ENCODE measurements around the gene MDP1.

DNA sequence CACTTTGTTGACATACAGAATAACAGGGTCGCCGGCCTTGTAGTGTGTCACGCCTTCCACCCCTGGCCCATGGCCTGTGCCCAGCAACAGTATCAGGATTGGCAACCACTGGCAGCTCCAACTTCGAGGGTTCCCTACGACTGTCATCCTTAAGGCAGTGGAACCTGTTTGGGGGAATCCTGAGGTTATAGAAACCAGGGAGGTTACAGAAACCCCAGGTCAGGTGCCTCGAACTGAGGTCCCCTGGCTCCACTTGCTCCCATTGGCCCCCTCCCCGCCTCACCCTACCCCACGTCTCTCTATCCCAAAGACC, 21.0 kb downstream of the MDP1 start:
- TF ChIP-seq, protein P1, sequence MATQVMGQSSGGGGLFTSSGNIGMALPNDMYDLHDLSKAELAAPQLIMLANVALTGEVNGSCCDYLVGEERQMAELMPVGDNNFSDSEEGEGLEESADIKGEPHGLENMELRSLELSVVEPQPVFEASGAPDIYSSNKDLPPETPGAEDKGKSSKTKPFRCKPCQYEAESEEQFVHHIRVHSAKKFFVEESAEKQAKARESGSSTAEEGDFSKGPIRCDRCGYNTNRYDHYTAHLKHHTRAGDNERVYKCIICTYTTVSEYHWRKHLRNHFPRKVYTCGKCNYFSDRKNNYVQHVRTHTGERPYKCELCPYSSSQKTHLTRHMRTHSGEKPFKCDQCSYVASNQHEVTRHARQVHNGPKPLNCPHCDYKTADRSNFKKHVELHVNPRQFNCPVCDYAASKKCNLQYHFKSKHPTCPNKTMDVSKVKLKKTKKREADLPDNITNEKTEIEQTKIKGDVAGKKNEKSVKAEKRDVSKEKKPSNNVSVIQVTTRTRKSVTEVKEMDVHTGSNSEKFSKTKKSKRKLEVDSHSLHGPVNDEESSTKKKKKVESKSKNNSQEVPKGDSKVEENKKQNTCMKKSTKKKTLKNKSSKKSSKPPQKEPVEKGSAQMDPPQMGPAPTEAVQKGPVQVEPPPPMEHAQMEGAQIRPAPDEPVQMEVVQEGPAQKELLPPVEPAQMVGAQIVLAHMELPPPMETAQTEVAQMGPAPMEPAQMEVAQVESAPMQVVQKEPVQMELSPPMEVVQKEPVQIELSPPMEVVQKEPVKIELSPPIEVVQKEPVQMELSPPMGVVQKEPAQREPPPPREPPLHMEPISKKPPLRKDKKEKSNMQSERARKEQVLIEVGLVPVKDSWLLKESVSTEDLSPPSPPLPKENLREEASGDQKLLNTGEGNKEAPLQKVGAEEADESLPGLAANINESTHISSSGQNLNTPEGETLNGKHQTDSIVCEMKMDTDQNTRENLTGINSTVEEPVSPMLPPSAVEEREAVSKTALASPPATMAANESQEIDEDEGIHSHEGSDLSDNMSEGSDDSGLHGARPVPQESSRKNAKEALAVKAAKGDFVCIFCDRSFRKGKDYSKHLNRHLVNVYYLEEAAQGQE (IDR thresholded peaks at IDR 0.05; ENCODE audit: insufficient read depth in 1 of 2, low read depth in 2 of 2, low read length in 2 of 2) = no peak
- TF ChIP-seq POLR2AphosphoS5 (IDR thresholded peaks at IDR 0.05; ENCODE audit: low read depth, low read length) (no peak), SIN3A (IDR thresholded peaks at IDR 0.05; ENCODE audit: borderline replicate concordance, insufficient read depth, low read length) (no peak), TAF1 (IDR thresholded peaks at IDR 0.05; ENCODE audit: borderline replicate concordance, insufficient read depth, low read length) (no peak), FOXP2 (optimal IDR thresholded peaks at IDR 0.05; ENCODE audit: borderline replicate concordance, extremely low read depth, extremely low read length, insufficient read depth) (no peak)
